HG03575 (cell line): ENCODE data around the gene FAM25G.

Experiments used
- ATAC-seq: cut with Tn5 transposase; IDR thresholded peaks from one replicate; pipeline ENCODE4 v1.9.1; 2021; ENCODE audit not compliant: unreplicated experiment, insufficient number of reproducible peaks, low FRiP score; ENCODE audit errors: extremely low read depth

The FAM25G gene

GRCh38 chr10:47451273-47451997 lies 40.1 kb downstream of the FAM25G start:
- no peak for ATAC-seq

GRCh38 chr10:47450442-47450841 lies 41.1 kb downstream of the FAM25G start:
- no peak for ATAC-seq

GRCh38 chr10:47449979-47450378 lies 41.5 kb downstream of the FAM25G start:
- no peak for ATAC-seq

DNA sequence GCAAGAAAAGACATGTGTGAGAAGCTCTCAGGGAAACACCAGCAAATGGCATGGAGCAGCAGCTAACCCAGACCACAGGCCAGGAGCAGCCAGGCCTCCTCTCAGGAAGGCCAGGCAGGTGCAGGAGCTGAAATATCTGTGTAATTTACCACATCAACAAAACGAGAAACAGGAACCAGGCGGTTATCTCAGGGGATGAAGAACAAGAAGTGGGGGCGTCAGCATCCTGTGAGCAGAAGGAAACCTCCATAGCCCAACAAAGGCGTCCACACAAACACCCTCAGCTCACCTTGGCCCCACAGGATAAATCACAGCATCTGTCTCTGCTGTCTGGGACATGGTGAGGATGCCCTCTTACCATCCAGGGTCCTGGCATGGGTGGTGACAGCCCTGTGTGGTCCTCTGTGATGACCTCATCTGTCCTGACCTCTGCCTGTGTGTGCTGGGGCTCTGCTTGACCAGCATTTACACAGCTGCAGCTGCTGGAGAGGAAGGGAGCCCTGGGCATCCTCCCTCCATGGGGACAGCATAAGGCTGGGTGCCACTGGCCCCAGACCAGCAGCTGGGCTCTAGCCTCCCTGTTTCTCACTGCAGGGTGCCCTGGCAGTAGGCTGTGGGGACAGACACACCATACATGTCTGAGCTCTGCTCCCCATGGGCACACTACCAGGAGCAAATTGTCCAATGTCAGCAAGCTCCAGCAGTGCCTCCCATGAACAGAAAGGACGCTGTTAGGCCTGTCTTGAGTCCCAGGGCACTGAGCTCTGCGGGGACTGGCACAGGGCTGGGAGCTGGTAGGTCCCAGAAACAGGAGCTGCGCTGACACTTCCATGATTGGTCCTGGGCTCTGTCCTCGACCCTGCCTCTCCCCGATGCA lies 42.2 kb downstream of the FAM25G start:
- ATAC-seq: no peak

- no peak for ATAC-seq
Measured at GRCh38 chr10:47447705-47448104, 43.8 kb downstream of the FAM25G start.

DNA sequence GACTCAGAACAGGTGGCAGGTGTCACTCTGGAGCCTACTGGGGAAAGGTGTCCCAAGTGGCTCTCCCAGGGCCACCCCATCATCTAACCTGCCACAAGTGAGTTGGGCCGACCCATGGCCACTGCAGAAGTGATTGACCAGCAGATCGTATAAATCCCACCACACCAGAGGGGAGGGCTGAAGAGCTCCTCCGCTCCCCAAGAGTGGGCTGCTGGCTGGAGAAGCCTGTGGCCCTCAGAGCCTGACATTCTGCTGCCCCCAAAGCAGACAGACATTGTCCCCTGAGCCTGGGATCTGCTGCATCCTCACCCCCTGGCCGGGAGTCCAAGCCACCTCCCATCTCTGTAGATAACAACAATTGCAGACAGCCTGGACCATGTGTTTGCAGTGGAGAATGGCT lies 44.3 kb downstream of the FAM25G start:
- no peak for ATAC-seq

GRCh38 chr10:47445720-47446119 lies 45.8 kb downstream of the FAM25G start:
- no peak for ATAC-seq

- ATAC-seq: no peak
Measured at GRCh38 chr10:47444047-47444446, 47.5 kb downstream of the FAM25G start.

GRCh38 chr10:47443145-47443544 lies 48.4 kb downstream of the FAM25G start:
- ATAC-seq: no peak

DNA sequence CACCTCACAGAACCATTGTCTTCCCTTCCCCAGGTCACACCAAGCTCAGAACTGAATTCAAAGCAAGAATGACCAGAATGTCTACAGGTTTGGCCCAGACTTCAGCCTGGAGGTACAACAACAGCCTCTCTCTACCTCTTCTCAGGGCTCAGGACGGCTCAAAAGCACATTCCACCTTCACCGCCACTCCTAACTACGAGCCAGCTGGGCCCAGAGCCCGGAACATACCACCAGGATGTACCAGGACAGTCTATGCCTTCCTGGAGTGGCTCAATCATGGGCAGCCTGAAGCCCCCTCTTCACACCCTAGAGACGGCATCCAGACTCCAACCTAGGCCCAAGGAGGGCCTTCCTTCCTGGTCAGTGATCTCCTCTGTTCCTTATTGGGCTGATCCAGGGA lies 49.1 kb downstream of the FAM25G start:
- ATAC-seq: no peak

DNA sequence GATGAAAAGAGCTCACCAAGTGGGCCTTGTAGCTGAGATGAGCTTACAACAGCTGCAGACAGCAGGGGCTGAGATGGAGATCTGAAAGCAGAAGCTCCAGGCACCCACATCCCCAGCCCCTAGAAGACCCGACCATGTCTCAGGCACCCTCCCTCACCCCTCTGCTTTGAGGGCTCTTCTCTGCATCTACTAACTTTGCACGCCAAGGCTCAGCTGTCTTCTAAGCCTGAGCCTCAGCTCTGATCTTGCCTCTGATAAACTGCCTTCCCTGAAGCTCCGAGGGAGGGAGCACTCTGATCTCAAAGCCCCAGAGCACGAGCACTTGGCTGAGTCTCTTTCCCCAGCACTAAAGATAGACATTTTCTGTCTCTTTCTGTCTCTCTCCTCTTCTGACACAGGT lies 49.6 kb downstream of the FAM25G start:
- no peak for ATAC-seq

DNA sequence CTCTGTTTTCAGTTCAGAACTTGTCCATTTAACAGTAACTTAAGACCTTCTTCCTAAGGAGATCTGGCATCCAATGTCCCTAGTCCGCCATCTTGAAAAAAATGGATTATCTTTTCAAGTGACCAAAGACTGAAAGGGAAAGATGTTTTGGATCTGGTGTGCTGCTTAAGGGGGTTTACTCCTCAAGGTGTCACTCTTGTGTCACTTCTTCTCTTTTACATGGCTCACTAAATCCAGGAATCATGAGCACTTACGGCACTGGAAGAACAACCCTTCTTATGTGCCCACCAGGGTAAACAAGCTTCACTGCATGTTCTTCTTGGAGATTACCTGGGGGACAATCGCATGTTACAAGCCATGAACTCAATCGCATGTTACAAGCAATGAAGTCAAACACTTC lies 51.3 kb downstream of the FAM25G start:
- no peak for ATAC-seq

DNA sequence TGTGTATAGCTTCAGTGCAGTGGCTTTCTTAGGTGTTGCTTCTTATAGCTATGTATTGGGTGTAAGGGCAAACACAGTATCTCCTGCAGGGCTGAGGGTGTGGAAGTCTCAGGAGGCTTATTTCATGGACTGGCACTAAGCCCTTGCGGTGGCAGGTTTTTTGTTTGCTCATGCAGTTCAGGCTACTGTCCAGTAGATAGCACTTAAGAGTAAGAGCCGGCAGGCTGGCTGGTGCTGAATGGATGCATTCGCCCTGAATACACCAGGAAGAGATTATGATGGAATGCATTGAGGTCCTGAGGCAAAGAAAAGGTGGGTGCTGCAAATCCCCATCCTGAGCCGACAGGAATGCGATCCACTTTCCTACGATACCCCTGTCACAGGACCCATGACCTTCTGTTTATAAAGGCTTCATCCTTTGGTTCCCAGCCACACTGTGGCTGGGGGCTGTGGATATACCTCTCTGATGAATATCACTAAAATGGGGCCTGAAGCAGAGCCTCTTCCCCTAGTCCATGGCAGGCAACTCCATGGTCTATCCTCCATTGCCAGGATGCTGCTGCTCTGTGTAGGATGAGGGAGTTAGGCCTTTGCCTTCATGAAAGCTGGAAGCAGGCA lies 52.5 kb downstream of the FAM25G start:
- no peak for ATAC-seq
